H1 (cell line): ENCODE data around the gene PPP4R3A.
"Not testable (repeated sequence)": the region's sequence is repeated elsewhere in the genome, so short reads cannot be mapped to it uniquely, and the experiment has no call there.

Experiments
- POLR2AphosphoS5 ChIP-seq: IDR thresholded peaks from 2 replicates; pipeline ENCODE4 v1.6.1; 2011; ENCODE audit warnings: low read depth, low read length
- TAF1 ChIP-seq: IDR thresholded peaks from 2 replicates; pipeline ENCODE4 v1.6.1; 2011; ENCODE audit warnings: mild to moderate bottlenecking, low read depth, low read length

DNA sequence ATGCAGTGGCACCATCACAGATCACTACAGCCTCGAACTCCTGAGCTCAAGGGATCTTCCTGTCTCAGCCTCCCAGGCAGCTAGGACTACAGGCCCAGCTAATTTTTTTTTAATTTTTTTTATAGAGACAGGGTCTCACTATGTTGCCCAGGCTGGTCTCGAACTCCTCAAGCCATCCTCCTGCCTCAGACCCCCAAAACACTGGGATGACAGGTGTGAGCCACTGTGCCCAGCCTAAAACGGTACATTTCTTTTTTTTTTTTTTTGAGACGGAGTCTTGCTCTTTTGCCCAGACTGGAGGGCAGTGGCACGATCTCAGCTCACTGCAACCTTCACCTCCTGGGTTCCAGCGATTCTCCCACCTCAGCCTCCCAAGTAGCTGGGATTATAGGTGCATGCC is 100.9 kb downstream of the PPP4R3A start:
- not testable (repeated sequence) for TF ChIP-seq POLR2AphosphoS5, TAF1
